Activated T-helper 1 cell treated with anti-CD3 and anti-CD28 coated beads, Interleukin-2, amount 50 U/mL, for 16 hours (primary cell): Measurements from ENCODE around the gene WDR48.

Experiments
- DNase-seq, 2 donors: peaks; one replicate each; pipeline ENCODE4 v3.0.0-alpha.2; 2020; ENCODE audit warnings: low read depth in 1 of 2, low spot score in 1 of 2

Gene WDR48

GRCh38 chr3:39121621-39122020 is 69.8 kb downstream of the WDR48 start:
- no peak for DNase-seq

- no peak for DNase-seq
Observed at GRCh38 chr3:39122813-39123212, 71.0 kb downstream of the WDR48 start.

- DNase-seq: no peak
Observed at GRCh38 chr3:39124876-39125840, 73.3 kb downstream of the WDR48 start.

- DNase-seq: no peak
Observed at GRCh38 chr3:39125841-39126500, 74.2 kb downstream of the WDR48 start.

GRCh38 chr3:39126532-39127071 is 74.8 kb downstream of the WDR48 start:
- no peak for DNase-seq

GRCh38 chr3:39127269-39127907 is 75.6 kb downstream of the WDR48 start:
- DNase-seq: no peak

- no peak for DNase-seq
Observed at GRCh38 chr3:39127908-39128304, 76.1 kb downstream of the WDR48 start.

- DNase-seq: no peak
Observed at GRCh38 chr3:39128951-39129350, 77.1 kb downstream of the WDR48 start.

- no peak for DNase-seq
Observed at GRCh38 chr3:39130026-39130425, 78.2 kb downstream of the WDR48 start.

- no peak for DNase-seq
Observed at GRCh38 chr3:39130693-39131265, 79.0 kb downstream of the WDR48 start.

GRCh38 chr3:39132096-39133092 is 80.6 kb downstream of the WDR48 start:
- no peak for DNase-seq

- DNase-seq: no peak
Observed at GRCh38 chr3:39133093-39133490, 81.3 kb downstream of the WDR48 start.

GRCh38 chr3:39133822-39134221 is 82.0 kb downstream of the WDR48 start:
- no peak for DNase-seq

- no peak for DNase-seq
Observed at GRCh38 chr3:39134305-39134704, 82.5 kb downstream of the WDR48 start.

- DNase-seq: no peak
Observed at GRCh38 chr3:39135170-39135805, 83.5 kb downstream of the WDR48 start.

- no peak for DNase-seq
Observed at GRCh38 chr3:39136533-39137434, 85.0 kb downstream of the WDR48 start.

GRCh38 chr3:39137435-39137936 is 85.7 kb downstream of the WDR48 start:
- no peak for DNase-seq
